NCI-H1105 (cell line): Measurements from ENCODE around the gene HIRA.

ENCODE experiments used
- DNase-seq: peaks from one replicate; lab custom pipeline; 2025; lab: John Stamatoyannopoulos, UW

Gene HIRA

GRCh38 chr22:19407649-19408606 is 23.6 kb downstream of the HIRA start:
- no peak for DNase-seq

DNA sequence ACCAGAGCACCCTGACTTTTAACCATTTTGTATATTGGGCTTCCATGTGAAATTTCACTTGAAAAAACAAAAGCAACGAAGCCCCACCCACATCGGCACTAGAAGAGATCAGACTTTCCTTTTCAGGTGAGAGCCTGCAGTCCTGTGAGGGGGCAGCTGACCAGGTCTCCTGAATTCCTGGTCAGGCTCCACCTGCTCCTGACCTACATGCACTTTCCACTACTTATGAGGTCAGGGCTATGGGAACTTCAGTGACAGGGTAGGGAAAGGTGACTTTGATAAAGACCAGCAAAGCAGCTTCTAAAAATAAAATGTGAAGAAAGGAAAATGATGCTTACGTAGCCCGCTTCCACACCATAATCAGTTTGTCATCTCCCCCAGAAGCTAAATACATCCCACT is 24.7 kb downstream of the HIRA start:
- DNase-seq, result no peak

GRCh38 chr22:19406281-19406811 is 25.2 kb downstream of the HIRA start:
- DNase-seq, result no peak

- DNase-seq, result no peak
These were observed 25.9 kb downstream of the HIRA start for GRCh38 chr22:19405652-19406051.

GRCh38 chr22:19405133-19405532 is 26.4 kb downstream of the HIRA start:
- DNase-seq, result no peak

- no peak for DNase-seq
These were observed 26.9 kb downstream of the HIRA start for GRCh38 chr22:19404676-19405075.

DNA sequence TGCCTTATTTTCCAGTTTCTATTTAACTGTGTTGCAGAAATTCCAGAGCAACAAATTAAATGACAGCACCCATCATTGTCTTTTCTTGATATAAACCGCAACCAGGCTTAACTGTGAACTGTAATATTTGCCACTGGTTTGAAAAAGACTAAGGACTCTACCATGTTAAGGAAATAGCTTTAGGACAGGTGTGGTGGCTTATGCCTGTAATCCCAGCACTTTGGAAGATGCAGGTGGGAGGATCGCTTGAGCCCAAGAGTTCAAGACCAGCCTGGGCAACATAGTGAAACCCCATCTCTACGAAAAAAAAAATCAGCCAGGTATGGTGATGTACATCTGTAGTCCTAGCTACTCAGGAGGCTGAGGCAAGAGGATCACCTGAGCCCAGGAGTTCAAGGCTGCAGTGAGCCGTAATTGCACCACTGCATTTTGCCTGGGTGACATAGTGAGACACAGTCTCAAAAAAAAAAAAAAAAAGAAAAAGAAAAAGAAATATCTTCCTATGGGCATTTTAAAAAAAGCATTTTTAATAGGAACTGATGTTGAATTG is 28.8 kb downstream of the HIRA start:
- DNase-seq, result no peak

- DNase-seq, result no peak
These were observed 30.1 kb downstream of the HIRA start for GRCh38 chr22:19401483-19401882.

GRCh38 chr22:19400881-19401280 is 30.7 kb downstream of the HIRA start:
- no peak for DNase-seq

DNA sequence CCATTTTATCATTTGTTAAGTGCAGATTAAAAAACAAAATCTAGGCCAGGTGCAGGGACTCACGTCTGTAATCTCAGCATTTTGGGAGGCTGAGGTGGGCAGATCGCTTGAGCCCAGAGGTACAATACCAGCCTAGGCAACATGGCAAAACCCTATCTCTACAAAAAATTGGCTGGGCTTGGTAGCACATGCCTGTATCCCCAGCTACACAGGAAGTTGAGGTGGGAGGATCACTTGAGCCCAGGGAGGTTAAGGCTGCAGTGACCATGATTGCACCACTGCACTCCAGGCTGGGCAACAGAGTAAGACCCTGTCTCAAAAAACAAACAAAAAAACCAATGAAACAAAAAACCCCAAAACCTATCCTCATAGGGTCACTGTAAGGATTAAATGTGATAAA is 32.9 kb downstream of the HIRA start:
- no peak for DNase-seq

GRCh38 chr22:19398206-19398605 is 33.3 kb downstream of the HIRA start:
- no peak for DNase-seq

DNA sequence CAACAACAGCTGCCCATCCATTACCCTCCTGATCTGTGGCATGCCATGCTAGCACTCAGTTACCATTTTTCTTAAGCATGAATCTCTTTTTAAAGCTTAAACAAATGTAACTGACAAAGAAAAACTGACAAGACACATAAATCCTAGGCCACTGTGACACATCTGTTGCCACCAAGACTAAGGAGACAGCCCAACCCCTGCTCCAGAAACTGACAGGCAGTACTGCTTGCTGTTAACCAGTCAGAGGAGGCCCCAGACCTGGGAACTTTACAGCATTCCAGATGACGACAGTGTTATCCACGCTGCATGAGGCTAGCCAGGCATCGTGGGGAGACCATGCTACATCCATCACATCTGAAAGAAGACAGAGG is 33.8 kb downstream of the HIRA start:
- DNase-seq, result no peak

DNA sequence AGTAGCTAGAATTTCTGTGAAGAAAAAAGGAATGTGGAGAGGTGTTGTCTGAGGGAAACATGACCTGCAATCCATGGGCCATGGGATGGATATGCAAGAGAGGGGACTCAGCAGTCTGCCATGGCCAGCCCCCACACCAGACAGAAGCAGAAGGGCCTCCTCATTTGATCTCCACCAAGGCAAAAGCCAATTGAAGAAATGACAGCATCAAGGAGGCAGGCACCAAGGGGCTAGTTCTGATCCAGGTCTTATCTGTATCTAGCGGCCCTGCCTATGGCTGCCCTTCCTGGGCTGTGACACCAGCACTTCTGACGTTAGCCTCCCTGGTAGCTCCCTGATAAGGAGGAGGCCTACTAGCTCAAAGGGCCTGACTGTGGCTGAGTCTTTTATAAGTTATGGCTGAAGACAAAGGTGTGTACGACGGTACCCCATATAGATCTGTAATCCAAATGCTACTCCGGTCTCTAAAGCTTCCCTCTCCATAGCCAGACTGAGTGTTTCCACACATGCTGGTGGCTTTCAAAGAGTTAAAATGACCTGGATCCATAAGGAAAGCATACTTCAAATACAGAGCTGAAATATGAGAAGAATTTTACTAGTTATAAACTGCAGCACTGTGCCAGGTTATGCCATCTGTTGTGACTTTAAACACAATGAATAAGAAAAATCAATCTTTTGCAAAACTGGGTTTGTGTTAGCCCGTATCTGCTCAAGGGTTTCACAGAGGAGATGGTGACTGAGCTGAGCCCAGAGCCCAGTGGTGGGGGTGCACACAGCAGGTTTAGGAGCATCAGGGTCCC is 34.4 kb downstream of the HIRA start:
- DNase-seq, result no peak

DNA sequence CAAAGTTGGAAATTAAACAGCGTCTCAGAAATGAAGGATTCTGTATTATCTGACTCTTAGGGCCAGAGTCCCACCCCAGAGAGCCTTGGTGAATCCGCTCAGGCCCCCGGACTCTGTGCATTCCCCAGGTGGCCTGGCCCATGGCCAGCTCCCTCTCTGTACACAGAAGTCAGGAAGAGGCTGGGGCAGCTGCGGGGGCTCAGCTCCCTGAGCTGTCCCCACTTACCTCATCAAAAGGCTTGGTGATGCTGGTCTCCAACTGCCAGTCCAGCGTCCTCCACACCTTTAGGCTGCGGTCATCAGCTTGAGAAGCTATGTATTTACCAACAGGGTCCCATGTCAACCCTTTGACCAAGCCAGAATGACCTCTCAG is 35.0 kb downstream of the HIRA start:
- DNase-seq, result no peak

- no peak for DNase-seq
These were observed 36.3 kb downstream of the HIRA start for GRCh38 chr22:19395276-19395675.

DNA sequence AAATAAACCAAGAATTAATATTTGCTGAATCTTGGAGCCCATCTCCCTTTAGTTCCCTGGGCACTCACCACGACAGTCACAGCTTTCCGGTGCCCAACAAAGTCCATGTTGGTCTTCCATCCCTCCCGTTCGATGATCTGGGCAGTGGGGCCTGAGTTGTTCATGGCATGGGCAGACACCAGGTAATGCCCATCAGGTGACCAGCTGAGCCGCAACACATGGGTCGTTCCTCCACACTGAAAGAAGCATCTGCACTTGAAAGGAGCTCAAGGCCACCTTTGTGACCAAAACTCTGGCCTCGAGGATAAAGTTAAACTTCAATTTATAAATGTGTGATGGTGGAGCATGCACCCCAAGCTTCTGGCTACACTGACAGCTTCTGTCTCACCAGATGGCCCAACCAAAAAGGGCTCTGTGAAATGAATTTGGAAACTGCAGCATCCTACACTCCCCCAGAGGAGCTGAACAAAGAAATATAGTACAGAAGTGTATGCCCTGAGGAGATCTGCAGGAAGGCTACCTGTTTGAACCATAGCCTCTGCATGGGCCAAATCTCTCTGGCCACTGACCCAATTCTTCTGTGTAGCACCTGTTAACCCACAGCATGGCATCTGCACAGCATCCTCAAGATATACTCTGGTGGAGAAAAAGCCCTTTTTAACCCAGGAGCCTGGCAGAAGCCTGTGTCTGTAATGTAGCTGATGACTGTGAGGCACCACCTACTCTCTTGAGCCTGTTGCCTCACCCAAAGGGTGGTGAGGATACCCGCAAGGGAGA is 37.1 kb downstream of the HIRA start:
- DNase-seq, result no peak

DNA sequence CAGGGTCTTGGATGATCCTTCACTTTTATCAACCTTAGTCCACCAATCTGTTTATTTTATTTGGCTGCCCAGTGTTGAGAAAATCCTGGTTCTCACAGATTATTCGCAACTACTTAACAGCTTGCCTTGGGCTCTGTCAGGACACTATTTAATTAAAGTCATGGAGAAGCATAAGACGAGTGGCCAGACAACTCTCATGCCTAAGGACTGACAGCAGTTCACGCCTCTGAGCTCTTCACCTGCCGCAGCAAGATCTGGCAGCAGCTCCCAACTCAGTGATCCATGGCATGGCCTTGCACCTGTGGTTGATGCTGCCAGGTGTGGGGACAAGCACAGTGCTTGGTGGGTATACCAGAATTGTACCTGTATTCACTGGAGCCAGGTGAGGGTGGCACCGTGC is 37.8 kb downstream of the HIRA start:
- no peak for DNase-seq

- no peak for DNase-seq
These were observed 44.0 kb downstream of the HIRA start for GRCh38 chr22:19387575-19387974.

GRCh38 chr22:19387038-19387437 is 44.5 kb downstream of the HIRA start:
- no peak for DNase-seq

GRCh38 chr22:19386248-19386647 is 45.3 kb downstream of the HIRA start:
- DNase-seq, result no peak

GRCh38 chr22:19385221-19385906 is 46.2 kb downstream of the HIRA start:
- no peak for DNase-seq
